ENCODE measurements around the gene CHCT1. TPM values are rescaled to one million over a fixed set of nuclear protein-coding genes. Genes with fewer than 3 reads are reported as not detected.

Gene CHCT1
- total RNA-seq, 4 donors from 2014 or later = not detected

DNA sequence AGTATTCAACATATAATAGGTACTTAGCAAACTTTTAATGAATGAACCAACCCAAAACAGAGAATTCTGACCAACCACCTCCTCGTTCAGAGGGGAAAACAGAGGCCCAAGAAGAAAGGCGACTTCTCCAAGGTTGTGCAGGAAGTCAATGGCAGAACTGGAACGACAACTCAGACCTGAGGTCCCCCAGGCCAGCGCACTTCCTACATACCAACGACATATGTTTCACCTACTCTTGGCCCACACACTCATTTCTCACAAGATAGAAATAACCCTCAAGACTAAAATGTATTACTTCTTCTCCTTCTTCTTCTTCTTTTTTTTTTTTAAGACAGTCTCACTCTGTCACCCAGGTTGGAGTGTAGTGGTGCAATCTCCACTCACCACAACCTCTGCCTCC lies 14.4 kb downstream of the CHCT1 start:
- no peak for DNase-seq (ENCODE audit: low spot score)
- TF ChIP-seq, protein P1, sequence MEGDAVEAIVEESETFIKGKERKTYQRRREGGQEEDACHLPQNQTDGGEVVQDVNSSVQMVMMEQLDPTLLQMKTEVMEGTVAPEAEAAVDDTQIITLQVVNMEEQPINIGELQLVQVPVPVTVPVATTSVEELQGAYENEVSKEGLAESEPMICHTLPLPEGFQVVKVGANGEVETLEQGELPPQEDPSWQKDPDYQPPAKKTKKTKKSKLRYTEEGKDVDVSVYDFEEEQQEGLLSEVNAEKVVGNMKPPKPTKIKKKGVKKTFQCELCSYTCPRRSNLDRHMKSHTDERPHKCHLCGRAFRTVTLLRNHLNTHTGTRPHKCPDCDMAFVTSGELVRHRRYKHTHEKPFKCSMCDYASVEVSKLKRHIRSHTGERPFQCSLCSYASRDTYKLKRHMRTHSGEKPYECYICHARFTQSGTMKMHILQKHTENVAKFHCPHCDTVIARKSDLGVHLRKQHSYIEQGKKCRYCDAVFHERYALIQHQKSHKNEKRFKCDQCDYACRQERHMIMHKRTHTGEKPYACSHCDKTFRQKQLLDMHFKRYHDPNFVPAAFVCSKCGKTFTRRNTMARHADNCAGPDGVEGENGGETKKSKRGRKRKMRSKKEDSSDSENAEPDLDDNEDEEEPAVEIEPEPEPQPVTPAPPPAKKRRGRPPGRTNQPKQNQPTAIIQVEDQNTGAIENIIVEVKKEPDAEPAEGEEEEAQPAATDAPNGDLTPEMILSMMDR (IDR thresholded peaks at IDR 0.05) = no peak

DNA sequence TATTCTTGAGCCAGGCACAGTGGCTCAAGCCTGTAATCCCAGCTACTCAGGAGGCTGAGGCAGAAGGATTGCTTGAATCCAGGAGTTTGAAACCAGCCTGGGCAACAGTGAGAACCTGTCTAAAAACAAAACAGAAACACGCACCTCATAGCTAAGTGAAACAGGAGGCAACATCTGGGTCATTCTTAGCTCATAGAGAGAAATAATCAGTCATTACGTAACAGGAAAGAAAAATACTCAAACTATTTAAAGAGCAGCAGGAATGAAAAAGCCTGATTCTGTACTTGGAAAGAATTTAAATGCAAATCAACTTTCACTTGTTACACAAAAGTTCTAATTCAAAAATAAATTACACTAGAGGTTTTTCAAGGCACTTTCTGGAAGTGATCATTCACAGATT lies 17.2 kb downstream of the CHCT1 start:
- ATAC-seq (ENCODE audit: low FRiP score) (no peak), DNase-seq (ENCODE audit: low spot score) (no peak)
- TF ChIP-seq, protein P1 (IDR thresholded peaks at IDR 0.05) = no peak

More for the DNA sequence above, 14.4 kb downstream of the CHCT1 start:
- no peak for ATAC-seq (ENCODE audit: low FRiP score)

DNA sequence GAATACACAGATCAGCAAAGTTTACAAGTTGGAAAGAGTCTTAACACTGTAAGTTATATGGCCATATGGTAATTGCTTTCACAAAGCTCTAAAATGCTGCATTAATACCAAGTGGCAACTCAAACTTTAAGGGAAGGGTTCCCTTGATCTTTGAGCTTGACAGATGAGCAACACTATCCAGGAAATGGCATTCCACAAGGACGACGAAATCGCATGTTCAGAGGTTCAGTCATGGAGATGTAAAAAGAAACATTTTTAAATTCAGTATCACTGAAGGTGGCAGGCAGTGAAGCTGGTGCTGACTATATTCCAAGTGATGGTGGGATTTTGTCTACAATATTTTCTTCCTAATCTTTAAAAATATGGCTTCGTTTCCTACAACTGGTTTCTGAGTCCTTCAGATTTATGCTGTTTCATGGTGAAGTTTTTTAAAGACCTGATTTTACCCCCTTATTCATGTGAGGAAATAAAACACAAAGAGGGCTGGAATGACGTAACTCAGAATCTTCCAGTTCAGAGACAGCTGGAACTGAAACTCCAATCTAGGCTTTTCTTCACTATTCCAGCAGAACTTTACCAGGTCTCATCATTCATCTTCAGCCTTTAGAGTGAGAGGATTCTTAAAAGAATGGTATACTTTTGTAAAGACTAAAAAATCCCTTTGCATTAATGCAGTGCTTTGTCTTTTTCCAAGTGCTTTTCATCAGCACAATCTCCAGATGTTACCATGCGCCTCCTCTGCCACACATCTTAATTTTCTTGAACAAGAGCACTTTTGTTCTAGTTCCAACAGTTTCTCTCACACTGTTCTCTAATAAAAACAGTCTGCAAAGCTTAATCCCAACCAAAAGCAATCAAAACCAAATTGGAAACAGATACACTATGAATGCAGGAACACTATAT lies 20.2 kb downstream of the CHCT1 start:
- TF ChIP-seq, protein P1 (IDR thresholded peaks at IDR 0.05) = no peak
- no peak for DNase-seq (ENCODE audit: low spot score)
- ATAC-seq (ENCODE audit: low FRiP score) = no peak

DNA sequence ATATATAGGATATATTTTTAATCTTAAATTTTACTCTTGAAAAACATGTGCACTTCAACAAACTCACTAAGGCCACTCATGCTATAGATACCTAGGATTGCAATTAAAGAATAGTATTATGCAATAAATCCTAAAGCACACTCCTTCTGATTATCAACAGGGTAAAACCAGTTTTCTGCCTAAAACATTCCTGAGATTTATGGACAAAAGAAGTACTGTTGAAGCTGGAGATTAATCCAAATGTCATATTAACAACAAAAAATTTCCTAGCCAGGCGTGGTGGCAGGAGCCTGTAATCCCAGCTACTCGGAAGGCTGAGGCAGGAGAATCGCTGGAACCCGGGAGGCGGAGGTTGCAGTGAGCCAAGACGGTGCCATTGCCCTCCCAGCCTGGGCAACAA lies 21.4 kb downstream of the CHCT1 start:
- no peak for ATAC-seq (ENCODE audit: low FRiP score)

DNA sequence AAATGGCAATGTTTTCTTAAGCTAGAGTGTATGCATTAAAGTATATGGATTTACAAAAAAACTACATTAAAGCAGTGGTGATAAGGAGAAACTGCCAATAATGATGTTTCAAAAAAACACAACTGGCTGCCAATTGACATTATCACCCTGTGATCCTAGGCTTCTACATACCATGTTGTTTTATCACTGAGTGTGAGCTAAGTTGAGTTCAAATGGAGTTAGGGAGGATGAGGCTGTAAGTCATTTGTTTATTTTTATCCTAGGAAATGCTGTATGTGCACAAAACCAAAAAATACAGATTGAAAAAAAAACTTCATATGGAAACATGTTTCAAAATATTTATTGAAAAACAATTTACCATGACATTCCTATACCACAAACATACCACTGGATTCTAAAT lies 22.9 kb downstream of the CHCT1 start:
- TF ChIP-seq, protein P1 (IDR thresholded peaks at IDR 0.05) = no peak

More for the DNA sequence above, 21.4 kb downstream of the CHCT1 start:
- TF ChIP-seq, protein P1 (IDR thresholded peaks at IDR 0.05) = no peak
- no peak for DNase-seq (ENCODE audit: low spot score)

DNA sequence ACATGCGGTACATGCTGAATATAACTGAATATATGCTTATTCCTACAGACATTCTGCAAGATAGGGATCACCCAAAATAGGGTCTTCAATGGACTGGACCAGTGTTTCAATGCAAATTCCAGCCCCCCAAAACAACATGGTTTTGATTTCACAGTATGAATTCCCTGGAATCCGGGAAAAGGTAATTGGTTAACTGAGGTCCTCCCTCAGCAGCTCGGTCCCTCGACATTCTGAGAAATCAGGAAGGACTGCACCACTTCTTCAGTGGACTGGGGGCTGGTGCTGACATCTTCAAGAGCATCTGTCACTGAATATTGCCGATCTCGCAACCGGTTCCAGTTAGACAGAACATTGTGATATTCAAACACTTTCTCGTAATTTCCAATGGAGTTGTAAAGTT lies 25.1 kb downstream of the CHCT1 start:
- ATAC-seq (ENCODE audit: low FRiP score) = no peak
- TF ChIP-seq, protein P1 (IDR thresholded peaks at IDR 0.05) = no peak
- no peak for DNase-seq (ENCODE audit: low spot score)

More for the DNA sequence above, 22.9 kb downstream of the CHCT1 start:
- no peak for DNase-seq (ENCODE audit: low spot score)
- ATAC-seq (ENCODE audit: low FRiP score) = no peak

DNA sequence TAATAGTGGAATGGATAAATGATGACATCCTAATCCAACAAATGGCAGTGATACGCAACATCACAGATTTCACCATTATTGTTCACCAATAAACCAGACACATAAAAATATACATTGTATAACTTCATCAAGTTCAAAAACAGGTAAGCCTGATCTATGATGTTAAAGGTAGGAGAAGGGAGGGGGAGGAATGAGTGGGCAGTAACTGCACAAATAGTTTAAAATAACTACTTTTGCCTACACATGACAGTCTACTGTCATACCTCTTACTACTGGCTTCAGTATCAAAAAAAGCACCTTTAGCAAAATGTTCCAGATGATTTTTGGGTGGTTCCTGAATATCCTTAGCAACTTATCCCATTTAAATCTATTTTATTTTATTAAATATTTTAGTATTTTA lies 28.8 kb downstream of the CHCT1 start:
- no peak for ATAC-seq (ENCODE audit: low FRiP score)
- DNase-seq (ENCODE audit: low spot score) = no peak
- TF ChIP-seq, protein P1 (IDR thresholded peaks at IDR 0.05) = no peak
